ENCODE data around the gene CHI3L1.

Gene CHI3L1

GRCh38 chr1:203129501-203130231 is 56.8 kb downstream of the CHI3L1 start:
- no peak for DNase-seq
